Measurements from ENCODE around the gene PARD3B. TPM values are rescaled to one million over a fixed set of nuclear protein-coding genes. Genes with fewer than 3 reads are reported as not detected.

The PARD3B gene
- polyA plus RNA-seq, 3 donors = not detected

GRCh38 chr2:205628422-205628821 lies 1083.1 kb downstream of the PARD3B start:
- H3K4me1 ChIP-seq (ENCODE audit: control insufficient read depth in 1 of 2, insufficient read depth in 2 of 2, low read length in 2 of 2) = no peaks in the 10 kb centered on the region
- H3K4me3 ChIP-seq (replicated peaks in 1 of 3; ENCODE audit: low read depth in 2 of 3, low read length in 3 of 3) = no peak overlapping the region
- peaks cover 2 to 12% (median 8%) of the 10 kb centered on the region in 3 donors for H3K27me3 Mint-ChIP-seq (ENCODE audit: low read depth in 3 of 3)
- peaks cover 0 to 6% (median 0%) of the 10 kb centered on the region in 7 donors for H3K9me3 Mint-ChIP-seq
- no peak for DNase-seq
- intact Hi-C loops (cut with micrococcal nuclease) = no loop called here
- no peak overlapping the region for H3K27ac ChIP-seq (ENCODE audit: low read depth in 1 of 2, low read length in 2 of 2)
- no peak overlapping the region for H3K9ac ChIP-seq (ENCODE audit: insufficient read depth, low read length, poor library complexity, severe bottlenecking)
- H3K79me2 ChIP-seq (ENCODE audit: insufficient read depth, low read length) = no peaks in the 10 kb centered on the region
- H3K36me3 ChIP-seq (replicated peaks in 1 of 2; ENCODE audit: control insufficient read depth in 1 of 2, insufficient read depth in 2 of 2, low read length in 2 of 2) = no peaks in the 10 kb centered on the region
- H2AFZ ChIP-seq (ENCODE audit: insufficient read depth, low read depth, low read length, poor library complexity, severe bottlenecking) = no peak overlapping the region
- H3K4me2 ChIP-seq (replicated peaks; ENCODE audit: extremely low read depth, low read length, poor library complexity, severe bottlenecking) = no peak overlapping the region
- H3K27me3 ChIP-seq (ENCODE audit: control insufficient read depth in 2 of 2, insufficient read depth in 2 of 2, low read length in 2 of 2) = no peaks in the 10 kb centered on the region
- H4K20me1 ChIP-seq (ENCODE audit: insufficient read depth, low read length) = no peaks in the 10 kb centered on the region
- no peak overlapping the region for H3K4me3 Mint-ChIP-seq
- H3K9me3 ChIP-seq (replicated peaks in 1 of 2; ENCODE audit: control insufficient read depth in 1 of 2, insufficient read depth in 1 of 2, low read length in 2 of 2) = no peaks in the 10 kb centered on the region
- no peaks in the 10 kb centered on the region for H3K36me3 Mint-ChIP-seq
- no CpG with 5 or more reads among the region's 3 CpGs for WGBS (ENCODE audit: insufficient coverage)
- H3K4me1 Mint-ChIP-seq = no peaks in the 10 kb centered on the region
- no peak overlapping the region for H3K27ac Mint-ChIP-seq
- no peak for TF ChIP-seq CTCF (IDR thresholded peaks at IDR 0.05)

- Histone ChIP-seq H3K4me1 (ENCODE audit: control insufficient read depth in 1 of 2, insufficient read depth in 2 of 2, low read length in 2 of 2) (no peaks in the 10 kb centered on the region), H3K36me3 (replicated peaks in 1 of 2; ENCODE audit: control insufficient read depth in 1 of 2, insufficient read depth in 2 of 2, low read length in 2 of 2) (no peaks in the 10 kb centered on the region), H2AFZ (ENCODE audit: insufficient read depth, low read depth, low read length, poor library complexity, severe bottlenecking) (no peak overlapping the region), H3K27me3 (ENCODE audit: control insufficient read depth in 2 of 2, insufficient read depth in 2 of 2, low read length in 2 of 2) (no peaks in the 10 kb centered on the region), H3K9me3 (replicated peaks in 1 of 2; ENCODE audit: control insufficient read depth in 1 of 2, insufficient read depth in 1 of 2, low read length in 2 of 2) (no peaks in the 10 kb centered on the region), H3K4me2 (replicated peaks; ENCODE audit: extremely low read depth, low read length, poor library complexity, severe bottlenecking) (no peak overlapping the region), H3K9ac (ENCODE audit: insufficient read depth, low read length, poor library complexity, severe bottlenecking) (no peak overlapping the region), H3K27ac (ENCODE audit: low read depth in 1 of 2, low read length in 2 of 2) (no peak overlapping the region), H3K79me2 (ENCODE audit: insufficient read depth, low read length) (no peaks in the 10 kb centered on the region), H3K4me3 (replicated peaks in 1 of 3; ENCODE audit: low read depth in 2 of 3, low read length in 3 of 3) (no peak overlapping the region), H4K20me1 (ENCODE audit: insufficient read depth, low read length) (no peaks in the 10 kb centered on the region)
- Mint-ChIP-seq H3K9me3 (peaks cover 0 to 2% (median 0%) of the 10 kb centered on the region in 7 donors), H3K36me3 (no peaks in the 10 kb centered on the region), H3K27me3 (ENCODE audit: low read depth in 3 of 3) (peaks cover 2 to 9% (median 7%) of the 10 kb centered on the region in 3 donors), H3K4me1 (no peaks in the 10 kb centered on the region), H3K27ac (no peak overlapping the region), H3K4me3 (no peak overlapping the region)
- TF ChIP-seq CTCF (IDR thresholded peaks at IDR 0.05) = no peak
- DNase-seq = no peak
- 96% methylated on average over 4 of the region's 10 CpGs for WGBS (ENCODE audit: insufficient coverage)
- intact Hi-C loops (cut with micrococcal nuclease) = no loop called here
These were observed 1084.0 kb downstream of the PARD3B start for GRCh38 chr2:205629091-205629776.

Data from CD14-positive monocyte (primary cell).